LNCAP (cell line): Measurements from ENCODE around the gene SLC18A2.

ENCODE experiments used
- CTCF ChIP-seq: fragments of 450-650 bp; IDR thresholded peaks from 2 replicates; pipeline ENCODE4 v1.5.1; 2017; ENCODE audit warnings: mild to moderate bottlenecking

The SLC18A2 gene

DNA sequence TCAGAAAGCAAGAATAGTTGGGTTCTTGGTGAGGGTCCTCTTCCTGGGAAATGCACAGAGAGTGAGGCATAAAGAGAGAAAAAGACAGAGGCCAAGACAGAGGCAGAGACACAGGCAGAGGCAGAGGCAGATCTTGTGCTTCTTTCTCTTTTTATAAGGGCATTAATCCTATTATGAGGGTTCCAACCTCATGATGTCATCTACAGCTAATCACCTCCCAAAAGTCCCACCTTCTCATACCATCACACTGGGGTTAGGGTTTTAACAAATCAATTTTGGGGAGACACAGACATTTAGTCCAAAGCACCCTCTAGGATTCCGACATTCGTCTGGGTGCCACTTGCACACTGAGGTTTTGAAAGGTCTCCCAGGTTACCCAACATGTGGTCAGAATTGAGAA lies 25.8 kb upstream of the SLC18A2 start:
- TF ChIP-seq CTCF = no peak

DNA sequence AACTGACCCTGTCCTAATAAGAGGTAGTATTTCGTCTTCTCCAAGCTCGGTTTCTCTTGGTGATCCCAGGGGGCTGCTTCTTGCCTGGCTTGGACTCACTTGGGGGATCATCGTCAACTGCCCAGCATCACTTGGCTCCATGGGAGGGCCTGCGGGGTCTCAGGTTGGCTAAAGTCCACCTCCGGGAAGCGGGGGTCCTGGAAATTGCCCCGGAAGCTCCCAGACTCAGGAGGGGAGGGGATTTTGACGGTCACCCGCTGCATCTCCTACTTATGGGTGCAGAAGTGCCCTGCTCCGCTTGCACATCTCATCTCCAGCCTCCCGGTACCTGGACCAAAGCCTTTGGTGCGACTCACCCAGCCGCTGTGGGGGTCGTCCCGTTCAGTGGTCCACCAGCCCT lies 24.9 kb upstream of the SLC18A2 start:
- TF ChIP-seq CTCF = no peak

GRCh38 chr10:117216611-117217195 lies 24.2 kb upstream of the SLC18A2 start:
- peak; percentile 99 for TF ChIP-seq CTCF

- no peak for TF ChIP-seq CTCF
Measured at GRCh38 chr10:117217196-117217761, 23.6 kb upstream of the SLC18A2 start.

- no peak for TF ChIP-seq CTCF
Measured at GRCh38 chr10:117218654-117219053, 22.3 kb upstream of the SLC18A2 start.

GRCh38 chr10:117221156-117221711 lies 19.7 kb upstream of the SLC18A2 start:
- TF ChIP-seq CTCF = no peak

GRCh38 chr10:117222552-117222951 lies 18.4 kb upstream of the SLC18A2 start:
- TF ChIP-seq CTCF = no peak
